Transverse colon (tissue), 4 donors: ENCODE measurements around the gene EEIG1. TPM values are rescaled to one million over a fixed set of nuclear protein-coding genes. Genes with fewer than 3 reads are reported as not detected.

Experiments
- DNase-seq: peaks from one replicate; pipeline ENCODE4 v3.0.0-alpha.2; 2019
- H3K27ac ChIP-seq, 4 donors: fragments of 200-600 bp; sonication (generic); 2 replicates each; pipeline ENCODE4 v1.5.1; 2016 to 2018; ENCODE audit warnings: inconsistent platforms in 4 of 4
- H3K27me3 ChIP-seq: fragments of 200-600 bp; sonication (generic); 2 replicates; pipeline ENCODE4 v1.5.1; 2017; ENCODE audit warnings: inconsistent platforms
- H3K36me3 ChIP-seq, 4 donors: fragments of 200-600 bp; sonication (generic); 2 replicates each; pipeline ENCODE4 v1.5.1; 2017 to 2019; ENCODE audit warnings: inconsistent platforms in 4 of 4
- H3K4me1 ChIP-seq, 4 donors: fragments of 200-600 bp; sonication (generic); 2 replicates each; pipeline ENCODE4 v1.5.1; 2017 to 2020; ENCODE audit warnings: inconsistent platforms in 4 of 4
- H3K4me3 ChIP-seq, 4 donors: fragments of 200-600 bp; sonication (generic); 1 replicate in 1 of 4; 2 replicates in 3 of 4; pipeline versions ENCODE4 v1.5.1 to v1.6.1; 2017 to 2019; ENCODE audit warnings: inconsistent platforms in 4 of 4
- H3K9me3 ChIP-seq, 2 donors: fragments of 200-600 bp; sonication (generic); 2 replicates each; pipeline ENCODE4 v1.5.1; 2017 to 2019; ENCODE audit warnings: inconsistent platforms in 2 of 2
- CTCF ChIP-seq, 5 experiments: fragments of 200-600 bp in 3 of 5; fragments of 450-650 bp in 2 of 5; sonication (generic) in 3 of 5; IDR thresholded peaks; 1 replicate in 2 of 5; 2 replicates in 3 of 5; pipeline ENCODE4 v1.5.1; 2016 to 2017; ENCODE audit warnings: antibody characterized with exemption in 5 of 5, inconsistent platforms in 3 of 5, mild to moderate bottlenecking in 2 of 5, moderate library complexity in 1 of 5
- EP300 ChIP-seq: sonication (generic); formaldehyde crosslinking; IDR thresholded peaks from one replicate; pipeline ENCODE4 v1.6.1; 2017; ENCODE audit warnings: antibody characterized with exemption, low read depth
- POLR2A ChIP-seq: fragments of 450-650 bp; IDR thresholded peaks from one replicate; pipeline ENCODE4 v1.6.1; 2016; ENCODE audit warnings: antibody characterized with exemption, mild to moderate bottlenecking, moderate library complexity
- POLR2AphosphoS5 ChIP-seq, 3 donors: sonication (generic); formaldehyde crosslinking; IDR thresholded peaks; one replicate each; pipeline ENCODE4 v1.6.1; 2016; ENCODE audit warnings: antibody characterized with exemption in 3 of 3
- WGBS, 2 donors: methylation state at CpG; one replicate each; pipeline ENCODE4 v1.1.5; 2018; ENCODE audit warnings: low coverage in 1 of 2; 5-methylcytosine and 5-hydroxymethylcytosine counted together
- in situ Hi-C, 4 donors: fragments of 200-750 bp; cut with MboI; loops; one replicate each; pipeline versions ENCODE4 v1.15.0 to v1.15.1; 2017; ENCODE audit warnings: low sequenced_read_pairs in 3 of 4, low pct_ligation_motif_present in 1 of 4, low pct_unique_long_range_greater_than_20kb in 1 of 4
- intact Hi-C: fragments of 100-400 bp; cut with DNase I; formaldehyde crosslinking; loops from one replicate; pipeline ENCODE4 v1.15.1; 2023; ENCODE audit warnings: low total_unique reads
- total RNA-seq, 4 donors: library from RNA; depleted of rRNA; stranded (reverse); fragments of >200 nt; gene quantifications; one replicate each; pipeline ENCODE4 v1.1.0, GENCODE V29; 2016

The EEIG1 gene
- total RNA-seq, 4 donors from 2014 or later, result 77.0 to 230 (median 96.7) TPM

DNA sequence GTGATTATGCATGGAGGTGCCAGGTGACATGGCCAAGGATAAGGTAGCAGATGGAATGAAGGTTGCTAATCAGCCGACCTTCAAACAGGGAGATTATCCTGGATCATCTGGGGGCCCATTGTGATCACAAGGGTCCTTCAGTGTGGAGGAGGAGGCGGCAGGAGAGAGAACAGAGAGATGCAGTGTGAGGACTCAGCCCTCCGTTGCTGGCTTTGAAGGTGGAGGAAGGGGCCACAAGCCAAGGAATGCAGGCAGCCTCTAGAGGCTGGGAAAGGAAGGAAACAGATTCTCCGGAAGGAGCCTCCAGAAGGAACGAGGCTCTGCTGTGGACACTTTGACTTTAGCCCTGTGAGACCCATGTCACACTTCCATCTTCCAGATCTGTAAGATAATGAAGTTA, 27.4 kb upstream of the EEIG1 start:
- Histone ChIP-seq H3K27ac (peak overlapping the region; percentile 45 to 68 (median 58)), H3K36me3 (no peaks in the 10 kb centered on the region), H3K27me3 (no peaks in the 10 kb centered on the region), H3K9me3 (no peaks in the 10 kb centered on the region), H3K4me3 (no peak overlapping the region), H3K4me1 (peaks cover 0 to 18% (median 12%) of the 10 kb centered on the region in 4 donors)
- DNase-seq, result no peak
- TF ChIP-seq POLR2AphosphoS5 (IDR thresholded peaks at IDR 0.05) (no peak), CTCF (IDR thresholded peaks at IDR 0.05) (no peak), EP300 (no peak), POLR2A (no peak)
- WGBS, 2 donors, result 86 to 89% methylated on average over 5 of the region's 5 CpGs
- in situ Hi-C loops, result no loop called here
- intact Hi-C loops, result no loop called here

GRCh38 chr9:128007566-128008138, 26.9 kb upstream of the EEIG1 start:
- no peaks in the 10 kb centered on the region for H3K27me3 ChIP-seq
- DNase-seq, result peak; percentile 73
- peak overlapping the region; percentile 45 to 68 (median 58) for H3K27ac ChIP-seq
- TF ChIP-seq POLR2A (no peak), POLR2AphosphoS5 (IDR thresholded peaks at IDR 0.05) (peak in 1 of 3 donors; percentile 42)
- H3K4me3 ChIP-seq, result no peak overlapping the region
- no peaks in the 10 kb centered on the region for H3K9me3 ChIP-seq
- in situ Hi-C loops (no loop called here), intact Hi-C loops (no loop called here)
- H3K36me3 ChIP-seq, result no peaks in the 10 kb centered on the region
- peaks cover 0 to 18% (median 12%) of the 10 kb centered on the region in 4 donors for H3K4me1 ChIP-seq
- 38% methylated on average over 10 of the region's 10 CpGs; no CpG with 5 or more reads in 1 of the 2 donors for WGBS, 2 donors

DNA sequence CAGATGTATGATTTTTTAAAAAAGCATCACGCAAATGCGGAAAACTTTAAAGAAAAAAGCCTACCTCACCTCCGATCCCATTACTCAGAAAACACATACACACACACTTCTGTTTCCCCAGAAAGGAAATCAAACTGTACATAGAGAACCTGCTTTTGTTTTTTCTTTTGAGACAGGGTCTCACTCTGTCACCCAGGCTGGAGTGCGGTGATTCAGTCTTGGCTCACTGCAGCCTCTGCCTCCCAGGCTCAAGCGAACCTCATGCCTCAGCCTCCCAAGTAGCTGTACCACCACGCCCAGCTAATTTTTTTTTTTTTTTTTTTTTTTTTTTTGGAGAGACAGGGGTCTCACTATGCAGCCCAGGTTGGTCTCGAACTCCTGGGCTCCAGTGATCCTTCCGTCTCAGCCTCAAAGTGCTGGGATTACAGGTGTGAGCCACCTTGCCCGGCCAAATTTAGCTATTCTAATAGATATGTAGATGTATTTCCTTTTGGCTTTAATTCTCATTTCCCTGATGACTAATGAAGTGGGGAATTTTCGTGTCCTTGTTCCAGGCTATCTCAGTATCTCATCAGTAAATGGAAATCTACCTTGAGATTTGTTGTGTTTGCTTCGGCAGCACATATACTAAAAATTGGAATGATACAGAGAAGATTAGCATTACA, 25.7 kb upstream of the EEIG1 start:
- TF ChIP-seq POLR2A (no peak), POLR2AphosphoS5 (IDR thresholded peaks at IDR 0.05) (no peak), EP300 (no peak), CTCF (IDR thresholded peaks at IDR 0.05) (no peak)

DNA sequence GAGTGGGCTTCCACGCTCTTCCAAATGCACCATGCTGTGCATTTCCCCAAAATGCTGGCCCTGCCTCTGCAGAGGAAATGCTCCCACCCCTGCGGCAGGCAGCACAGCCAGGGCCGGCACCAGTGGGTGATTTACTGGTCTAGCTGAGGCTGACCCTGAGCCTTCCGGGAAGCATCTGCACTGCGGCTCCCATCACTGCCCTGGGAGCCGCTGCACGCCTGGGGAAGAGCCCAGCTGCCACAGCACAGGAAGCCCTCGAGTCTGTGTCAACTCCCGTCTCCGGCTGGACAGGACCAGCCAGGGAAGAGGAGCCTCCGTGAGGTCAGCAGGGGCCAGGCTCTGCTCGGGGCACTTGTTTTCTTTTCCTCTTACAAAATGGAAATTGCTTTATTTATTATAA, 25.1 kb upstream of the EEIG1 start:
- peak overlapping the region in 1 of 4 donors; percentile 28 for H3K27ac ChIP-seq
- TF ChIP-seq EP300 (no peak), CTCF (IDR thresholded peaks at IDR 0.05) (no peak), POLR2AphosphoS5 (IDR thresholded peaks at IDR 0.05) (no peak), POLR2A (no peak)
- no peak for DNase-seq

More for the DNA sequence above, 25.7 kb upstream of the EEIG1 start:
- Histone ChIP-seq H3K9me3 (no peaks in the 10 kb centered on the region), H3K4me3 (no peak overlapping the region), H3K4me1 (peaks cover 0 to 18% (median 12%) of the 10 kb centered on the region in 4 donors), H3K27me3 (no peaks in the 10 kb centered on the region), H3K36me3 (no peaks in the 10 kb centered on the region), H3K27ac (peak overlapping the region in 3 of 4 donors; percentile 45 to 68 (median 56))
- in situ Hi-C loops, result no loop called here
- 74 to 83% methylated on average over 10 to 11 of the region's 11 CpGs for WGBS, 2 donors
- no peak for DNase-seq
- intact Hi-C loops, result no loop called here

More for the DNA sequence above, 25.1 kb upstream of the EEIG1 start:
- Histone ChIP-seq H3K36me3 (no peaks in the 10 kb centered on the region), H3K27me3 (no peaks in the 10 kb centered on the region), H3K4me1 (peaks cover 0 to 18% (median 10%) of the 10 kb centered on the region in 4 donors), H3K9me3 (no peaks in the 10 kb centered on the region), H3K4me3 (no peak overlapping the region)
- 65 to 80% methylated on average over 3 to 12 of the region's 12 CpGs for WGBS, 2 donors
- intact Hi-C loops (no loop called here), in situ Hi-C loops (no loop called here)
